Right kidney (tissue), 9 donors: Measurements from ENCODE around the gene PAPOLB.
"Not testable (repeated sequence)": the region's sequence is repeated elsewhere in the genome, so short reads cannot be mapped to it uniquely, and the experiment has no call there.

ENCODE experiments used
- DNase-seq: peaks from one replicate; pipeline ENCODE4 v3.0.0-alpha.2; 2016
- long read RNA-seq, 8 donors: transcript quantifications; one replicate each; lab custom pipeline, GENCODE V29; 2026

The PAPOLB gene
- long read RNA-seq, donor 1, result 0 reads
- long read RNA-seq, donor 2, result 0 reads
- long read RNA-seq, donor 3, result 0 reads
- long read RNA-seq, donor 4, result 0 reads
- long read RNA-seq, donor 5, full-length matches to known transcripts, result 1 of 1 reads
- long read RNA-seq, donor 5, partial matches to known transcripts, result 0 of 1 reads
- long read RNA-seq, donor 5, other reads (novel, unspliced or antisense), result 0 of 1 reads
- long read RNA-seq, donor 6, full-length matches to known transcripts, result 1 of 1 reads
- long read RNA-seq, donor 6, partial matches to known transcripts, result 0 of 1 reads
- long read RNA-seq, donor 6, other reads (novel, unspliced or antisense), result 0 of 1 reads
- long read RNA-seq, donor 7, result 0 reads
- long read RNA-seq, donor 8, result 0 reads

GRCh38 chr7:4861673-4862072 is at the start of gene PAPOLB:
PAPOLB (minus strand) TSS chr7:4862030; CDS start chr7:4861810, 220 bp downstream.
- peak; percentile 61 for DNase-seq

GRCh38 chr7:4911111-4911828 is 49.4 kb upstream of the PAPOLB start:
- no peak for DNase-seq

- no peak for DNase-seq
Observed at GRCh38 chr7:4906682-4907081, 44.9 kb upstream of the PAPOLB start.

GRCh38 chr7:4905171-4905570 is 43.3 kb upstream of the PAPOLB start:
- DNase-seq, result no peak

GRCh38 chr7:4904346-4904745 is 42.5 kb upstream of the PAPOLB start:
- DNase-seq, result no peak

- DNase-seq, result no peak
Observed at GRCh38 chr7:4895766-4896165, 33.9 kb upstream of the PAPOLB start.

- DNase-seq, result no peak
Observed at GRCh38 chr7:4894482-4894881, 32.7 kb upstream of the PAPOLB start.

GRCh38 chr7:4893929-4894475 is 32.2 kb upstream of the PAPOLB start:
- DNase-seq, result no peak

- not testable (repeated sequence) for DNase-seq
Observed at GRCh38 chr7:4893188-4893587, 31.4 kb upstream of the PAPOLB start.

GRCh38 chr7:4891522-4891921 is 29.7 kb upstream of the PAPOLB start:
- DNase-seq, result not testable (repeated sequence)

- DNase-seq, result no peak
Observed at GRCh38 chr7:4889682-4890081, 27.9 kb upstream of the PAPOLB start.

GRCh38 chr7:4888161-4888560 is 26.3 kb upstream of the PAPOLB start:
- DNase-seq, result no peak

GRCh38 chr7:4886671-4887070 is 24.8 kb upstream of the PAPOLB start:
- no peak for DNase-seq

- no peak for DNase-seq
Observed at GRCh38 chr7:4885317-4885807, 23.5 kb upstream of the PAPOLB start.

- no peak for DNase-seq
Observed at GRCh38 chr7:4884164-4884563, 22.3 kb upstream of the PAPOLB start.

- peak; percentile 79 for DNase-seq
Observed at GRCh38 chr7:4883372-4884144, 21.7 kb upstream of the PAPOLB start, which contains the start of gene RADIL. RADIL (minus strand) TSS chr7:4883716; CDS start chr7:4878139, 5,577 bp downstream.

- no peak for DNase-seq
Observed at GRCh38 chr7:4883033-4883371, 21.2 kb upstream of the PAPOLB start.

- DNase-seq, result peak; percentile 72
Observed at GRCh38 chr7:4882169-4883032, 20.6 kb upstream of the PAPOLB start.

GRCh38 chr7:4880218-4880617 is 18.4 kb upstream of the PAPOLB start:
- DNase-seq, result peak; percentile 41

- DNase-seq, result peak; percentile 22
Observed at GRCh38 chr7:4879396-4880081, 17.7 kb upstream of the PAPOLB start.
